ENCODE measurements around the gene FBXO31. TPM values are rescaled to one million over a fixed set of nuclear protein-coding genes. Genes with fewer than 3 reads are reported as not detected.

Gene FBXO31
- total RNA-seq, 1 donor from 2014 or later = 26.2 TPM

DNA sequence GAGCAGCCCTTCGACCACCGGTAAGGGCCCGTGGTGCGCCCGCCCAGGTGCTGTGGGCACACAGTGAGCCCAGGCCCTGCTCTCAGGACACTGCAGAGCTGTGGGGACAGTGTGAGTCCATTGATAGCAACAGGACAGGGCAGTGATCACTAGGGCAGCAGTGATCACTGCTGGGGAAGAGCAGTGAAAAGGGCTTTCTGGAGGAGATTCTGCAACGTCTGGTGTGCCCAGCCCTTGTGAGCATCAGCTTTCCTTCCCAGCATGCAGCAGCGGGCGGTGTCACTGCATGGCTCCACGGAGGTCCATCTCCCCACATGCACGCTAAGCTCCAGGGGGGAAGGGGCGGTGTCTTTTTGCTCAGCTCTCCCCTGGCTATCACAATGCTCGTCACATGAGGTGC lies 40.7 kb upstream of the FBXO31 start:
- Histone ChIP-seq H3K27ac (no peak overlapping the region), H3K27me3 (ENCODE audit: low read depth) (no peaks in the 10 kb centered on the region), H3K4me1 (no peaks in the 10 kb centered on the region), H3K36me3 (peaks cover 63% of the 10 kb centered on the region), H3K4me3 (no peak overlapping the region), H3K9me3 (no peaks in the 10 kb centered on the region)
- DNase-seq (no peak), ATAC-seq (no peak)
- TF ChIP-seq, protein P1, sequence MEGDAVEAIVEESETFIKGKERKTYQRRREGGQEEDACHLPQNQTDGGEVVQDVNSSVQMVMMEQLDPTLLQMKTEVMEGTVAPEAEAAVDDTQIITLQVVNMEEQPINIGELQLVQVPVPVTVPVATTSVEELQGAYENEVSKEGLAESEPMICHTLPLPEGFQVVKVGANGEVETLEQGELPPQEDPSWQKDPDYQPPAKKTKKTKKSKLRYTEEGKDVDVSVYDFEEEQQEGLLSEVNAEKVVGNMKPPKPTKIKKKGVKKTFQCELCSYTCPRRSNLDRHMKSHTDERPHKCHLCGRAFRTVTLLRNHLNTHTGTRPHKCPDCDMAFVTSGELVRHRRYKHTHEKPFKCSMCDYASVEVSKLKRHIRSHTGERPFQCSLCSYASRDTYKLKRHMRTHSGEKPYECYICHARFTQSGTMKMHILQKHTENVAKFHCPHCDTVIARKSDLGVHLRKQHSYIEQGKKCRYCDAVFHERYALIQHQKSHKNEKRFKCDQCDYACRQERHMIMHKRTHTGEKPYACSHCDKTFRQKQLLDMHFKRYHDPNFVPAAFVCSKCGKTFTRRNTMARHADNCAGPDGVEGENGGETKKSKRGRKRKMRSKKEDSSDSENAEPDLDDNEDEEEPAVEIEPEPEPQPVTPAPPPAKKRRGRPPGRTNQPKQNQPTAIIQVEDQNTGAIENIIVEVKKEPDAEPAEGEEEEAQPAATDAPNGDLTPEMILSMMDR (IDR thresholded peaks at IDR 0.05) = no peak
- intact Hi-C loops (cut with DNase I) = no loop called here

DNA sequence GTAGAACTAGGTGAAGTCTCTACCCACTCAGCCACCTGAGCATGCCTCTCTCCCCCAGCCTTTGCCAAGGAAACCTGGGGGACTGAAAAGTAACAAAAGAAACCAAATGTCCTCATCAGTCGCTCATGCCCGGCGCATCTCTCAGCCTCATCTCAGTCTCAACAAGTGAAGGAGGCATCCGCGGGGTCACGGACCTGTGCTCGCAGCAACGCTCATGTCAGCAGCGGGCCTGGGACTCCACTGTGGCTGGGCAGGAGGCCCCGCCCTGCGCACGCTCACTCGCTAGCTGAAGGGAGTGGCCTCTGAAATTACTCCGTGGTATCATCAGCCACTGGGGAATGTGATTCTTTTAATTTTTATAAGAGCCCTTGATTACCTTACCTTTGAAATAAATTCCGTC lies 39.9 kb upstream of the FBXO31 start:
- no peak for ATAC-seq
- Histone ChIP-seq H3K36me3 (peaks cover 66% of the 10 kb centered on the region), H3K27ac (no peak overlapping the region), H3K9me3 (no peaks in the 10 kb centered on the region), H3K4me3 (no peak overlapping the region), H3K4me1 (no peaks in the 10 kb centered on the region), H3K27me3 (ENCODE audit: low read depth) (no peaks in the 10 kb centered on the region)
- TF ChIP-seq, protein P1 (IDR thresholded peaks at IDR 0.05) = no peak
- no peak for DNase-seq
- intact Hi-C loops (cut with DNase I) = no loop called here

DNA sequence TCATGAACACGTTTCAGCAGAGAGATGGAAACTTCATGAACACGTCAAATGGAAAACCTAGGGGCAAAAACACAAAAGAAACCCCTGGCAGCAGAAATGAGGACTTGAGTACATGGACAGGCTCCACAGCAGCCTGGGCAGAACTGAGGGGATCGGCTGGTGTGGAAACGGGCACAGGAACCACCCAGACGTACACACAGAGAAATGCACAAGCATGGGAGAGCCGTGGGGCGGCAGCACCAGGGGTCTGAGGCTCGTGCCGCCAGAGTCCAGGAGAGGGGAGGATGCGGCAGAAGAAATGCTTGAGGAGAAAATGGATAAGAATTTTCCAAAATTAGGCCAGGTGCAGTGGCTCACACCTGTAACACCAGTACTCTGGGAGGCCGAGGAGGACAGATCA lies 38.5 kb upstream of the FBXO31 start:
- Histone ChIP-seq H3K9me3 (no peaks in the 10 kb centered on the region), H3K4me1 (no peaks in the 10 kb centered on the region), H3K27ac (no peak overlapping the region), H3K4me3 (no peak overlapping the region), H3K27me3 (ENCODE audit: low read depth) (no peaks in the 10 kb centered on the region), H3K36me3 (peaks cover 75% of the 10 kb centered on the region)
- DNase-seq (no peak), ATAC-seq (no peak)
- intact Hi-C loops (cut with DNase I) = no loop called here
- TF ChIP-seq, protein P1 (IDR thresholded peaks at IDR 0.05) = no peak

DNA sequence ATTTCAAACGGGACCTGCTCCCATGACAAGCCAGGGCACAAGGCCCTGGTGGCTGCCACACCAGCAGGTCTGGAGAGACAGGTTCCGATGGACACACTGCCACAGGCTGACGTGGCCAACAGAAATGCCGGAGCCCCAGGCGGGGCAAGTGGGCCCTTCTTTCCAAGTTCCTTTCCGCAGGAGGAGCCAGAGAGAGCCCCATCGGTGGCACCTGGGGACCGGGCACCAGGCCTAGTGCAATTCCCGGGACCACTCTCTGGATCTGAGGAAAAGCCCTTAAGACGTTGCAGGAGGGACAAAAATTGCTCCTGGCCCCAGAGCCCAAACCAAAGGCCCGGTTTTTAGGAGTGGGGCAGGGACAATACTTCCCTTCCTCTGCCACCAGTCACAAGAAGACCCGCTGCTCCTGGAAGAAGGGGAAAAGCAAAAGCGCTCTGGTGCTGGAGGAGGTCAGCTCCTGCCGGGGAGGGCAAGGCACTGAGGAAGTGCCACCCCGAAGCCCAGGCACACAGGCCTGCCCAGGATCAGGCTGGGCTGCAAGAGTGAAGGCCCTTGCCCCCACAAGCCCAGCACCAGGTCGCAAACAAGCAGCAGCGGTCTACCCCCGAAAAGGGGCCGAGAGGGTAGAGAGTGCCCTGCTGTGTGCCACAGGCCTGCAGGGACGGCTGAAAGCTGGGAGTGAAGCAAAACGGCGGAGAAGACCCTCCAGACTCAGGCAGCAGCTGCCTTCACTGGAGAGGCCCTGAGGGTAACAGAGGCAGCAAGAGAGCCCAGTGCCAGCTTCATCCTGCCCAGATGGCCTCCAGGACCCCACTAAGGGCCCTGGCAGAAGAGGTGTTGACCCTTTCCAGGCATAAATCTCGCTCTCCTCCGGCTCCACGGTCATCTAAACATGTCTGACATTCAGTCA lies 37.7 kb upstream of the FBXO31 start:
- TF ChIP-seq, protein P1 (IDR thresholded peaks at IDR 0.05) = no peak
- DNase-seq (no peak), ATAC-seq (no peak)
- Histone ChIP-seq H3K4me1 (no peaks in the 10 kb centered on the region), H3K27ac (no peak overlapping the region), H3K9me3 (no peaks in the 10 kb centered on the region), H3K27me3 (ENCODE audit: low read depth) (no peaks in the 10 kb centered on the region), H3K36me3 (peaks cover 83% of the 10 kb centered on the region), H3K4me3 (no peak overlapping the region)
- intact Hi-C loops (cut with DNase I) = no loop called here

DNA sequence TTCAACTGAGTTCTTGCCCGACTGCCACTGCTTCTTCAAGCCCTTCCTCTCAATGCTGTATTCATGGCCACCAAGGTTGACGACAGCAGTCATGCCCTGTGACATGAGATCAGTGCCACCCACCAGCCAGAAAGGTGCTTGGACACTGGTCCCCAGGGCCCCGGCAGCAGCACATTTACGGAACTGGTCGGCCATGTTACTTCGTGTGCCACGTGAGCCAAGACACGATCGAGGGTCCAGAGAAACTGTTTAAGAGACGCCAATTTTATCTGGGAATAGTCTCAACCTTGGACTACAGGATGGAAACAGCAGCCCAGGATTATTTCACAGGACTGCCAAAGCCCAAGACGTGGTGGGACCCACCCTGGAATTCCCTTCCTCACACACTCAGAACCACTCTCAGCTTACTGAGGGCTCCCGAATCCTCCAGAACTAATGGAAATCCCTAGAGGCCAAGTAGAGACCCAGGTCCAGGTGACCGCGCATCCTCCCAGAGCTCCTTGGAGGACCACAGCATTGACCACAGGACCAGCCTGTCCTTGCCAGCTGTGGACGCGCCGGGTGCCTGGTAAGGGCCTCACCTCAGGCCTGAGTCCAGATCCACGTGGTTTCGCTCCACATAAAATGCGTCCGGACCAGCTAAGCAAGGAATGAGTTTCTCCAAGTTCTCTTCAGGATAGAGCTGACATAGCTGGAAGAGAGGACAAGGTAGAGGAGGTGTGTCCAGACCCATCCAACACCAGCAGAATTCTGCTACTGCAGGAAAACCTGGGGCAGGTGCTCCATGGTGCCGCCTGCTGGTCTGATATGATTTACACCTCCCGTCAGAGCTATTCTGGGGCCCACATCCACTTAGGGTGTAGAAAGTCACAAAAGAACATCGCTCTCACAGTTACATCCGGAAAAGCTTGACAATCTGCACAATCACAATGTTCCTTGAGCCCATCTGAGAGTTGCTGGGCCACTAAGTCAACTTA lies 36.7 kb upstream of the FBXO31 start:
- H3K4me3 ChIP-seq = no peak overlapping the region
- TF ChIP-seq, protein P1 (IDR thresholded peaks at IDR 0.05) = no peak
- DNase-seq (no peak), ATAC-seq (no peak)
- H3K4me1 ChIP-seq = no peaks in the 10 kb centered on the region
- H3K36me3 ChIP-seq = peaks cover 93% of the 10 kb centered on the region
- intact Hi-C loops (cut with DNase I) = no loop called here
- H3K9me3 ChIP-seq = no peaks in the 10 kb centered on the region
- H3K27ac ChIP-seq = no peak overlapping the region
- H3K27me3 ChIP-seq (ENCODE audit: low read depth) = no peaks in the 10 kb centered on the region

All from lower lobe of right lung (tissue), 2 donors.